ENCODE measurements around the gene KSR1.

GRCh38 chr17:27413315-27413714 lies 42.9 kb upstream of the KSR1 start:
- TF ChIP-seq EZH2phosphoT487 (IDR thresholded peaks at IDR 0.05; ENCODE audit: low read depth), result no peak
- TF ChIP-seq, protein P1, sequence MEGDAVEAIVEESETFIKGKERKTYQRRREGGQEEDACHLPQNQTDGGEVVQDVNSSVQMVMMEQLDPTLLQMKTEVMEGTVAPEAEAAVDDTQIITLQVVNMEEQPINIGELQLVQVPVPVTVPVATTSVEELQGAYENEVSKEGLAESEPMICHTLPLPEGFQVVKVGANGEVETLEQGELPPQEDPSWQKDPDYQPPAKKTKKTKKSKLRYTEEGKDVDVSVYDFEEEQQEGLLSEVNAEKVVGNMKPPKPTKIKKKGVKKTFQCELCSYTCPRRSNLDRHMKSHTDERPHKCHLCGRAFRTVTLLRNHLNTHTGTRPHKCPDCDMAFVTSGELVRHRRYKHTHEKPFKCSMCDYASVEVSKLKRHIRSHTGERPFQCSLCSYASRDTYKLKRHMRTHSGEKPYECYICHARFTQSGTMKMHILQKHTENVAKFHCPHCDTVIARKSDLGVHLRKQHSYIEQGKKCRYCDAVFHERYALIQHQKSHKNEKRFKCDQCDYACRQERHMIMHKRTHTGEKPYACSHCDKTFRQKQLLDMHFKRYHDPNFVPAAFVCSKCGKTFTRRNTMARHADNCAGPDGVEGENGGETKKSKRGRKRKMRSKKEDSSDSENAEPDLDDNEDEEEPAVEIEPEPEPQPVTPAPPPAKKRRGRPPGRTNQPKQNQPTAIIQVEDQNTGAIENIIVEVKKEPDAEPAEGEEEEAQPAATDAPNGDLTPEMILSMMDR (IDR thresholded peaks at IDR 0.05; ENCODE audit: low read depth, low read length), result no peak

Data from OCI-LY3 (cell line).